Panc1 (cell line): ENCODE data around the gene DDB1.

Experiments used
- POLR2AphosphoS5 ChIP-seq: IDR thresholded peaks from 2 replicates; pipeline ENCODE4 v1.6.1; 2012; ENCODE audit warnings: mild to moderate bottlenecking, low read depth, low read length, moderate library complexity
- TCF7L2 ChIP-seq: IDR thresholded peaks from 2 replicates; pipeline ENCODE4 v1.6.1; 2011; ENCODE audit warnings: mild to moderate bottlenecking, low read depth, low read length, inconsistent platforms
- TF ChIP-seq, protein P1 (sequence below): fragments of 450-650 bp; IDR thresholded peaks from 2 replicates; pipeline ENCODE4 v1.5.1; 2017; ENCODE audit warnings: mild to moderate bottlenecking
- TF ChIP-seq, protein P2 (sequence below), 2 experiments: IDR thresholded peaks; 2 replicates each; pipeline ENCODE4 v1.6.1; 2011 to 2012; ENCODE audit warnings: low read depth in 2 of 2, control low read depth in 1 of 2, low read length in 1 of 2, mild to moderate bottlenecking in 1 of 2, moderate library complexity in 1 of 2; ENCODE audit not compliant: insufficient read depth in 1 of 2

DNA sequence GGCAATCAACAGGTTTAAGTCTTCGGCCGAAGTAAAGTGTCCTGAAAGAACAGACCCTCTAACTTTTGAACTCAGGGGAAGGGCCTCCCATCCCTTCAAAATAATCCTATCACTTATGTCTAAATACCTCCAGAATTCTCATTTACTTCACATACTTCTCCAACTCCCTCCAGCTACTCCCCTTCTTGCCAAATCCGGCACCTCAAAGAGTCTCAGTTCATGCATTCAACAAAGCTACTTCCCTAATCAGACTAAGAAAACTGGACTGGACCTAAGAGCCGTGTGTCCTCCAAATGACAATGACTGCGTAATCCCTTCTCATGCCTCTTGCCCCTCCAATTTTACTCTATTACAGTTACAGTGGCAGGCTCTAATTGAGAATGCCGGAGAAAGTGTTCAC is 1.3 kb downstream of the DDB1 start:
- TF ChIP-seq, protein P1, sequence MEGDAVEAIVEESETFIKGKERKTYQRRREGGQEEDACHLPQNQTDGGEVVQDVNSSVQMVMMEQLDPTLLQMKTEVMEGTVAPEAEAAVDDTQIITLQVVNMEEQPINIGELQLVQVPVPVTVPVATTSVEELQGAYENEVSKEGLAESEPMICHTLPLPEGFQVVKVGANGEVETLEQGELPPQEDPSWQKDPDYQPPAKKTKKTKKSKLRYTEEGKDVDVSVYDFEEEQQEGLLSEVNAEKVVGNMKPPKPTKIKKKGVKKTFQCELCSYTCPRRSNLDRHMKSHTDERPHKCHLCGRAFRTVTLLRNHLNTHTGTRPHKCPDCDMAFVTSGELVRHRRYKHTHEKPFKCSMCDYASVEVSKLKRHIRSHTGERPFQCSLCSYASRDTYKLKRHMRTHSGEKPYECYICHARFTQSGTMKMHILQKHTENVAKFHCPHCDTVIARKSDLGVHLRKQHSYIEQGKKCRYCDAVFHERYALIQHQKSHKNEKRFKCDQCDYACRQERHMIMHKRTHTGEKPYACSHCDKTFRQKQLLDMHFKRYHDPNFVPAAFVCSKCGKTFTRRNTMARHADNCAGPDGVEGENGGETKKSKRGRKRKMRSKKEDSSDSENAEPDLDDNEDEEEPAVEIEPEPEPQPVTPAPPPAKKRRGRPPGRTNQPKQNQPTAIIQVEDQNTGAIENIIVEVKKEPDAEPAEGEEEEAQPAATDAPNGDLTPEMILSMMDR, result no peak
- no peak for TF ChIP-seq TCF7L2
- TF ChIP-seq, protein P2, sequence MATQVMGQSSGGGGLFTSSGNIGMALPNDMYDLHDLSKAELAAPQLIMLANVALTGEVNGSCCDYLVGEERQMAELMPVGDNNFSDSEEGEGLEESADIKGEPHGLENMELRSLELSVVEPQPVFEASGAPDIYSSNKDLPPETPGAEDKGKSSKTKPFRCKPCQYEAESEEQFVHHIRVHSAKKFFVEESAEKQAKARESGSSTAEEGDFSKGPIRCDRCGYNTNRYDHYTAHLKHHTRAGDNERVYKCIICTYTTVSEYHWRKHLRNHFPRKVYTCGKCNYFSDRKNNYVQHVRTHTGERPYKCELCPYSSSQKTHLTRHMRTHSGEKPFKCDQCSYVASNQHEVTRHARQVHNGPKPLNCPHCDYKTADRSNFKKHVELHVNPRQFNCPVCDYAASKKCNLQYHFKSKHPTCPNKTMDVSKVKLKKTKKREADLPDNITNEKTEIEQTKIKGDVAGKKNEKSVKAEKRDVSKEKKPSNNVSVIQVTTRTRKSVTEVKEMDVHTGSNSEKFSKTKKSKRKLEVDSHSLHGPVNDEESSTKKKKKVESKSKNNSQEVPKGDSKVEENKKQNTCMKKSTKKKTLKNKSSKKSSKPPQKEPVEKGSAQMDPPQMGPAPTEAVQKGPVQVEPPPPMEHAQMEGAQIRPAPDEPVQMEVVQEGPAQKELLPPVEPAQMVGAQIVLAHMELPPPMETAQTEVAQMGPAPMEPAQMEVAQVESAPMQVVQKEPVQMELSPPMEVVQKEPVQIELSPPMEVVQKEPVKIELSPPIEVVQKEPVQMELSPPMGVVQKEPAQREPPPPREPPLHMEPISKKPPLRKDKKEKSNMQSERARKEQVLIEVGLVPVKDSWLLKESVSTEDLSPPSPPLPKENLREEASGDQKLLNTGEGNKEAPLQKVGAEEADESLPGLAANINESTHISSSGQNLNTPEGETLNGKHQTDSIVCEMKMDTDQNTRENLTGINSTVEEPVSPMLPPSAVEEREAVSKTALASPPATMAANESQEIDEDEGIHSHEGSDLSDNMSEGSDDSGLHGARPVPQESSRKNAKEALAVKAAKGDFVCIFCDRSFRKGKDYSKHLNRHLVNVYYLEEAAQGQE (IDR thresholded peaks at IDR 0.05; ENCODE audit: insufficient read depth in 1 of 2, low read depth in 2 of 2, low read length in 1 of 2), result no peak
- no peak for TF ChIP-seq POLR2AphosphoS5
